Mesendoderm (in vitro differentiated cells): ENCODE results near the gene EVI5L.

Experiments
- DNase-seq: peaks from one replicate; pipeline ENCODE4 v3.0.0; 2013
- H2AK5ac ChIP-seq: 2 replicates; pipeline ENCODE4 v1.6.1; 2013; ENCODE audit warnings: low read length, inconsistent platforms
- H2BK120ac ChIP-seq: 2 replicates; pipeline ENCODE4 v1.6.1; 2013; ENCODE audit warnings: low read depth, mild to moderate bottlenecking, low read length, moderate library complexity, mixed read lengths
- H2BK15ac ChIP-seq: replicated peaks from 2 replicates; pipeline ENCODE4 v1.6.1; 2013; ENCODE audit warnings: low read depth, mild to moderate bottlenecking, moderate library complexity
- H2BK5ac ChIP-seq: 2 replicates; pipeline ENCODE4 v1.6.1; 2013; ENCODE audit warnings: low read length, inconsistent platforms
- H3K18ac ChIP-seq: 2 replicates; pipeline ENCODE4 v1.6.1; 2013; ENCODE audit warnings: mild to moderate bottlenecking, low read length, mixed read lengths
- H3K23ac ChIP-seq: one replicate; pipeline ENCODE4 v1.6.1; 2013; ENCODE audit warnings: low read length
- H3K27ac ChIP-seq: 2 replicates; pipeline ENCODE4 v1.5.1; 2013; ENCODE audit warnings: low read depth, mild to moderate bottlenecking, inconsistent platforms, low read length, moderate library complexity
- H3K27me3 ChIP-seq: 2 replicates; pipeline ENCODE4 v1.6.1; 2013; ENCODE audit warnings: low read length, control low read depth, mild to moderate bottlenecking, inconsistent platforms; ENCODE audit not compliant: insufficient read depth, poor library complexity
- H3K36me3 ChIP-seq: 2 replicates; pipeline ENCODE4 v1.6.1; 2013; ENCODE audit warnings: low read length, inconsistent platforms; ENCODE audit not compliant: control insufficient read depth, insufficient read depth
- H3K4ac ChIP-seq: one replicate; pipeline ENCODE4 v1.6.1; 2013; ENCODE audit warnings: low read depth, mild to moderate bottlenecking, low read length, moderate library complexity
- H3K4me1 ChIP-seq: 2 replicates; pipeline ENCODE4 v1.6.1; 2013; ENCODE audit warnings: low read depth, low read length, inconsistent platforms; ENCODE audit not compliant: control insufficient read depth
- H3K4me2 ChIP-seq: 2 replicates; pipeline ENCODE4 v1.6.1; 2013; ENCODE audit warnings: low read length
- H3K4me3 ChIP-seq: 2 replicates; pipeline ENCODE4 v1.5.1; 2013; ENCODE audit warnings: mild to moderate bottlenecking, low read length
- H3K56ac ChIP-seq: one replicate; pipeline ENCODE4 v1.6.1; 2013; ENCODE audit warnings: low read length
- H3K79me1 ChIP-seq: 2 replicates; pipeline ENCODE4 v1.6.1; 2013; ENCODE audit warnings: low read length, inconsistent platforms
- H3K79me2 ChIP-seq: 2 replicates; pipeline ENCODE4 v1.6.1; 2013; ENCODE audit warnings: mild to moderate bottlenecking, low read length; ENCODE audit not compliant: control insufficient read depth, insufficient read depth
- H3K9ac ChIP-seq: 2 replicates; pipeline ENCODE4 v1.6.1; 2013; ENCODE audit warnings: low read length, inconsistent platforms
- H4K5ac ChIP-seq: one replicate; pipeline ENCODE4 v1.6.1; 2013; ENCODE audit warnings: low read length
- H4K8ac ChIP-seq: one replicate; pipeline ENCODE4 v1.6.1; 2013; ENCODE audit warnings: low read depth, mild to moderate bottlenecking, control low read depth, low read length, moderate library complexity
- WGBS: extraction: QIAGEN DNeasy Blood & Tissue Kit; methylation state at CpG from one replicate; pipeline ENCODE4 v1.1.7; 2013; ENCODE audit warnings: low lambda C conversion rate, missing lambda C conversion rate; ENCODE audit not compliant: insufficient coverage; ENCODE audit errors: extremely low coverage; 5-methylcytosine and 5-hydroxymethylcytosine counted together

The EVI5L gene

GRCh38 chr19:7903244-7904073, 73.4 kb downstream of the EVI5L start, which contains the start of gene MAP2K7:
TSS of gene MAP2K7 (plus strand) at chr19:7903877. CDS start at chr19:7903945, 68 bp downstream.
- peak within 1 kb of the TSS; percentile 96 for H3K9ac ChIP-seq
- H2BK5ac ChIP-seq = peak within 1 kb of the TSS; percentile 86
- H3K4me3 ChIP-seq = peak within 1 kb of the TSS; percentile 73
- peak within 1 kb of the TSS; percentile 14 for H3K27ac ChIP-seq
- DNase-seq = peak; percentile 99
- no peak within 1 kb of the TSS for H2BK15ac ChIP-seq
- WGBS = no CpG with 5 or more reads among the region's 89 CpGs
- peaks cover 11% of the 10 kb centered on the region for H3K79me2 ChIP-seq
- H3K23ac ChIP-seq = no peak within 1 kb of the TSS
- peak within 1 kb of the TSS; percentile 54 for H2AK5ac ChIP-seq
- H4K5ac ChIP-seq = peak within 1 kb of the TSS; percentile 88
- H3K56ac ChIP-seq = peak within 1 kb of the TSS; percentile 97
- peaks cover 6% of the 10 kb centered on the region for H3K4me1 ChIP-seq
- peak within 1 kb of the TSS; percentile 22 for H3K18ac ChIP-seq
- H3K27me3 ChIP-seq = no peaks in the 10 kb centered on the region
- peaks cover 16% of the 10 kb centered on the region for H3K79me1 ChIP-seq
- H4K8ac ChIP-seq = peak within 1 kb of the TSS; percentile 1
- no peak within 1 kb of the TSS for H2BK120ac ChIP-seq
- peak within 1 kb of the TSS; percentile 92 for H3K4me2 ChIP-seq
- peak within 1 kb of the TSS; percentile 50 for H3K4ac ChIP-seq
- no peaks in the 10 kb centered on the region for H3K36me3 ChIP-seq

DNA sequence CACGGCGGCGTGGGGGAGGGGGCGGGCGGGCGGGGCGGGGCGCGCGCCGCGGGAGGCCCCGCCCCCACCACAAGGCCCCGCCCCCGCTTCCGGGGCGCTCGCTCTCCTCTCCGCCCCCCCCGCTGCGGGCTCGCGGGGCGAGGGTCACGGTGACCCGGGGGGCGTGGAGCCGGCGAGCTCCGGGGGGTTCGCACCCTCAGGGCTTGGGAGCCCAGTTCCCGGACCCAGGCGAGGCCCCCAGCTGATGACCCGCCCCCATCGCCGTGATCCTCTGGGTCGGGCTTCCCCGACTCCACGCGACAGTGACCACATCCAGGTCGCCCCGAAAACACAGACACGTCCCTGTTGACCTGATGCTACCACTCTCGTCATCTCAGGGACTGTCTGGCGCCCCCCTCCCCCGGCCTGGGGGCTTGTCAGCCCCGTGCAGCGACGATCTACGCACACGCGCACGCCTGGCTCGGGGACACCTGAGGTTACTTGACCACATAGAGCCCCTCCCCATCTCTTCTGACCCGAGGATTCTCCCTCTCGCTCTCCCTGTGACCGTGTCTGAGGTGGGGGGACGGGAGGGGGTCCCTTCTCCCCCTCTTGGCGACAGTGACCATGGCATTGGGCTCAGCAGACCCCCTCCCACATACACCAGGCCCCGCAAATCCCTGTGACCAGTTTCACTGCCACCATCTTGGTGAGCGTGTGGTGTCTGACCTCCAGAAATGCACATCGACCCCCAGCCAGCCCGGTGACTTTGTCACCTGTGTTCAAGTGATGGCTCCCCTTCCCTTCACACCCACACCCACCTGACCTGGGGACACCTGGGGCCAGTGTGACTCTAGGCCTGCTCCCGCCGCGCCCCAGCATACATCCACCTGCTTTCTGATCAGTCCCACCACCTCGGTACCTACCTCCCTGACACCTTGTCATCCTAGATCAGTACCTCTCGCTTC, 74.3 kb downstream of the EVI5L start:
- no CpG with 5 or more reads among the region's 68 CpGs for WGBS
- Histone ChIP-seq H3K79me2 (peaks cover 11% of the 10 kb centered on the region), H3K79me1 (peaks cover 16% of the 10 kb centered on the region), H3K4me1 (peaks cover 6% of the 10 kb centered on the region), H3K9ac (peak overlapping the region; percentile 90), H3K27me3 (no peaks in the 10 kb centered on the region), H3K4me3 (peak overlapping the region; percentile 73), H4K8ac (no peak overlapping the region), H3K27ac (no peak overlapping the region), H3K4me2 (peak overlapping the region; percentile 78), H3K56ac (peak overlapping the region; percentile 93), H2BK5ac (no peak overlapping the region), H4K5ac (no peak overlapping the region), H2BK15ac (no peak overlapping the region), H3K23ac (no peak overlapping the region), H3K4ac (no peak overlapping the region), H3K36me3 (no peaks in the 10 kb centered on the region), H2BK120ac (no peak overlapping the region), H2AK5ac (peak overlapping the region; percentile 14), H3K18ac (no peak overlapping the region)
- peak; percentile 46 for DNase-seq

DNA sequence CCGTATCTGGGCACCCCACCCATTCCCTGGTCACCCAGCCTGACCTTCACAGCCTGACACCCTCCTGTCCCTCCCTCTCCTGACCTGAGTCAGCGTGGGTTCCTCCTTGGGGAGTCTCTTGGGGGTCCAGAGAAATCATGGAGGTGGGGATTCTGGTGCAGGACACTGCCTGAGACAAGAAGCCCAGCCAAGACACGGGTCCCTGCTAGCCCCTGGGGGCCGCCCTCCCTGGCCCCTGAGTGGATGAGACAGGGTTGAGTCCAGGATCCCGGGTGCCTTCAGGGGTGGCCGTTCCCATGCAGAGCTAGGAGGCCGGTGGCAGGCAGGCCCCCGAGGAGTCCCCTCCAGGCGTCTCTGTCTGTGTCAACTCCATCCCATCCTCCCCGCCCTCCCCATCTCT, 75.2 kb downstream of the EVI5L start:
- Histone ChIP-seq H3K4ac (no peak overlapping the region), H3K36me3 (no peaks in the 10 kb centered on the region), H2BK5ac (no peak overlapping the region), H4K8ac (no peak overlapping the region), H3K4me1 (peaks cover 6% of the 10 kb centered on the region), H3K56ac (peak overlapping the region; percentile 25), H3K4me3 (no peak overlapping the region), H3K18ac (no peak overlapping the region), H3K4me2 (no peak overlapping the region), H2BK120ac (no peak overlapping the region), H3K79me2 (peaks cover 11% of the 10 kb centered on the region), H4K5ac (no peak overlapping the region), H2AK5ac (no peak overlapping the region), H3K23ac (no peak overlapping the region), H2BK15ac (no peak overlapping the region), H3K9ac (no peak overlapping the region), H3K27ac (no peak overlapping the region), H3K79me1 (peaks cover 16% of the 10 kb centered on the region), H3K27me3 (no peaks in the 10 kb centered on the region)
- DNase-seq = no peak
- no CpG with 5 or more reads among the region's 10 CpGs for WGBS

DNA sequence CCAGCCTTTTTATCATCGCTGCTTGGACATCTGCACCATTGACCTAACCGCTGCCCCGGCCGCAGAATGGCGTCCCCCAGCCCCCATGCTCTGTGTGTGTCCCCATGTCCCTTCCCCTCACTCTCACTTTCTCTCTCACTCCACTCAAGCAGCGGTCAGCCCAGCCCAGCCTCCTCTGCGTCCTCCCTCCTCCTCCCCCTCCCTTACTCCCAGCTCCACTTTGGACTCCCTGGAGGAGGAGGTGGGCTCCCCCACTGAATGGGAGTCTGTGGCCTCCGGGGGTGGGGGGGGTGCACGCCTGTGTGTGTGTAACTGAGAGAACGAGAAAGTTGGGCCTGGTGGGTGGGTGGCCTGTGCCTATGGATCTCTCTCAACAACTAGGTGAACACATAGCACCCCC, 75.8 kb downstream of the EVI5L start:
- no peak for DNase-seq
- peaks cover 11% of the 10 kb centered on the region for H3K79me2 ChIP-seq

GRCh38 chr19:7907122-7907521, 77.1 kb downstream of the EVI5L start:
- H2BK15ac ChIP-seq = no peak overlapping the region
- no peak overlapping the region for H2BK120ac ChIP-seq
- no peak for DNase-seq
- no peaks in the 10 kb centered on the region for H3K27me3 ChIP-seq
- peaks cover under 1% of the 10 kb centered on the region for H3K36me3 ChIP-seq
- H3K4me1 ChIP-seq = peaks cover 6% of the 10 kb centered on the region
- no peak overlapping the region for H2AK5ac ChIP-seq
- no peak overlapping the region for H3K4ac ChIP-seq
- no peak overlapping the region for H2BK5ac ChIP-seq
- H4K5ac ChIP-seq = no peak overlapping the region
- peaks cover 11% of the 10 kb centered on the region for H3K79me2 ChIP-seq
- H3K4me2 ChIP-seq = no peak overlapping the region
- no peak overlapping the region for H4K8ac ChIP-seq
- no peak overlapping the region for H3K4me3 ChIP-seq
- no CpG with 5 or more reads among the region's 19 CpGs for WGBS
- no peak overlapping the region for H3K18ac ChIP-seq
- no peak overlapping the region for H3K56ac ChIP-seq
- H3K9ac ChIP-seq = no peak overlapping the region
- H3K79me1 ChIP-seq = peaks cover 16% of the 10 kb centered on the region
- H3K27ac ChIP-seq = no peak overlapping the region
- no peak overlapping the region for H3K23ac ChIP-seq

More for the DNA sequence above, 75.8 kb downstream of the EVI5L start:
- Histone ChIP-seq H3K56ac (no peak overlapping the region), H3K18ac (no peak overlapping the region), H3K79me1 (peaks cover 16% of the 10 kb centered on the region), H4K5ac (no peak overlapping the region), H2BK15ac (no peak overlapping the region), H3K27ac (no peak overlapping the region), H2BK5ac (no peak overlapping the region), H3K36me3 (no peaks in the 10 kb centered on the region), H4K8ac (no peak overlapping the region), H3K4me1 (peaks cover 6% of the 10 kb centered on the region), H3K4me2 (no peak overlapping the region), H3K9ac (no peak overlapping the region), H3K27me3 (no peaks in the 10 kb centered on the region), H3K4me3 (no peak overlapping the region), H2AK5ac (no peak overlapping the region), H2BK120ac (no peak overlapping the region), H3K23ac (no peak overlapping the region), H3K4ac (no peak overlapping the region)
- WGBS = no CpG with 5 or more reads among the region's 10 CpGs
